ENCODE measurements around the gene MECR. TPM values are rescaled to one million over a fixed set of nuclear protein-coding genes. Genes with fewer than 3 reads are reported as not detected.

MECR gene
- total and polyA plus RNA-seq, 10 of the 15 experiments (the other 5 are each of a cell fraction or from before 2014, with no cell fraction given), result 7.6 to 66.3 (median 38.7) TPM

DNA sequence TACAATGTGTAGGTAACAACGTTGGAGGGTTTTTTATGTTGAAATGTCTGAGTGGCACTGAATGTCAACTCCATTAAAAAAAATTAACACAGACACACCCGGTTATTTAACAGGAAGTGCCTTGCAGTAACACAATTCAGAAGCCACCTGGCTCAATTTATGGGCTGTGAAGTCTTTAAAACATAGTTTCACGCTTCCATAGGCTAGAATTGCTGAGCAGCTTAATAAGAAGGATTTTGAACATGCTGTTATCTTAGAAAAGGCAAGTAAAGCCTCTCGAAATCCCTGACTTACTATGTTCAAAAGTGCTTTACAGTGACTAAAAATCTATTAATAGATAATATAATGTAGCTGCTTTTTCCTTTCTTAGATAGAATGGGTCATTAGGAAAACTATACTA is 68.7 kb downstream of the MECR start (continued):
- TF ChIP-seq, protein P1, sequence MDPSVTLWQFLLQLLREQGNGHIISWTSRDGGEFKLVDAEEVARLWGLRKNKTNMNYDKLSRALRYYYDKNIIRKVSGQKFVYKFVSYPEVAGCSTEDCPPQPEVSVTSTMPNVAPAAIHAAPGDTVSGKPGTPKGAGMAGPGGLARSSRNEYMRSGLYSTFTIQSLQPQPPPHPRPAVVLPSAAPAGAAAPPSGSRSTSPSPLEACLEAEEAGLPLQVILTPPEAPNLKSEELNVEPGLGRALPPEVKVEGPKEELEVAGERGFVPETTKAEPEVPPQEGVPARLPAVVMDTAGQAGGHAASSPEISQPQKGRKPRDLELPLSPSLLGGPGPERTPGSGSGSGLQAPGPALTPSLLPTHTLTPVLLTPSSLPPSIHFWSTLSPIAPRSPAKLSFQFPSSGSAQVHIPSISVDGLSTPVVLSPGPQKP (IDR thresholded peaks at IDR 0.05; ENCODE audit: low read depth, low read length), result no peak
- TF ChIP-seq, protein P2, sequence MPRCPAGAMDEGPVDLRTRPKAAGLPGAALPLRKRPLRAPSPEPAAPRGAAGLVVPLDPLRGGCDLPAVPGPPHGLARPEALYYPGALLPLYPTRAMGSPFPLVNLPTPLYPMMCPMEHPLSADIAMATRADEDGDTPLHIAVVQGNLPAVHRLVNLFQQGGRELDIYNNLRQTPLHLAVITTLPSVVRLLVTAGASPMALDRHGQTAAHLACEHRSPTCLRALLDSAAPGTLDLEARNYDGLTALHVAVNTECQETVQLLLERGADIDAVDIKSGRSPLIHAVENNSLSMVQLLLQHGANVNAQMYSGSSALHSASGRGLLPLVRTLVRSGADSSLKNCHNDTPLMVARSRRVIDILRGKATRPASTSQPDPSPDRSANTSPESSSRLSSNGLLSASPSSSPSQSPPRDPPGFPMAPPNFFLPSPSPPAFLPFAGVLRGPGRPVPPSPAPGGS (IDR thresholded peaks at IDR 0.05; ENCODE audit: borderline replicate concordance, insufficient read depth, low read depth, low read length, poor library complexity, severe bottlenecking), result no peak
- no peak for TF ChIP-seq SRF (IDR thresholded peaks at IDR 0.05; ENCODE audit: low read depth in 2 of 2, low read length in 2 of 2)
- no peak for TF ChIP-seq ZZZ3 (IDR thresholded peaks at IDR 0.05; ENCODE audit: control insufficient read depth, insufficient read length, low read depth)
- TF ChIP-seq EGR1 (IDR thresholded peaks at IDR 0.05; ENCODE audit: borderline replicate concordance in 1 of 2, low read depth in 2 of 2, low read length in 2 of 2), result no peak

DNA sequence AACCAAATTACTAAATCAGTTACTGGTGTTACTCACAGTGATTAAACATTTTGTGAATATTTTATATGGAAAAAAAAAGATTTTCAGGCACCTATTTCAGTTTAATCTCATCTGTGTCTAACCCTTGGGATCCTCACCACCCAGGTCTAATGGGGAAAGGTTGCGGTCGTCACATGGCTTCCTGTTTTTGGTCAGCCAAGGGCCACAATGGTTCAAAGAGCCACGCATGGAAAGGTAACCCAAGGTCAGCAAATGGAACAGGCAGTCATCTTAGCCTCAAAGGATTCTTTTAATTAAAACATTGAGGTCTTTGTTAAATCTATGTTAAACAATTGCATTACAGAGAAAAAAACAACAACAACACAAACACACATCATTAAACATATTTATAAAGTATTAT is 71.0 kb downstream of the MECR start:
- in situ Hi-C loops (cut with MboI) (no loop called here), intact Hi-C loops (cut with micrococcal nuclease; ENCODE audit: unreplicated experiment) (no loop called here)
- ChIA-PET CTCF (interaction anchor here (1.1 to 1.6 kb wide), 2 partner anchors 38 to 43 kb away, joined by 3 read pairs; no protein-coding TSS in a partner anchor), POLR2A (no interaction called here), SMC1A (ENCODE audit: uncharacterized antibody, unreplicated experiment) (interaction anchor here (0.7 to 2.7 kb wide), 2 partner anchors 11 to 73 kb away, joined by 4 to 11 read pairs; no protein-coding TSS in a partner anchor), RAD21 (ENCODE audit: unreplicated experiment) (interaction anchor here (1.3 kb wide), 1 partner anchor 43 kb away, joined by 4 read pairs; no protein-coding TSS in a partner anchor)
- ATAC-seq (no peak), DNase-seq (ENCODE audit: low read depth, low spot score) (no peak), FAIRE-seq (no peak)
- Histone ChIP-seq H3K4me2 (ENCODE audit: control insufficient read depth, insufficient read depth) (no peak overlapping the region), H3K9ac (ENCODE audit: control insufficient read depth, insufficient read depth, low read length) (no peak overlapping the region), H3K27me3 (replicated peaks in 1 of 2; ENCODE audit: control insufficient read depth in 2 of 2, insufficient read depth in 2 of 2, low read length in 1 of 2) (no peaks in the 10 kb centered on the region), H3K27ac (ENCODE audit: control insufficient read depth, insufficient read depth) (no peak overlapping the region), H3K36me3 (ENCODE audit: control insufficient read depth in 2 of 2, insufficient read depth in 2 of 2, low read length in 1 of 2) (peaks cover 13 to 43% of the 10 kb centered on the region in 2 experiments), H3K4me1 (ENCODE audit: control insufficient read depth, insufficient read depth, low read length) (no peaks in the 10 kb centered on the region), H4K20me1 (ENCODE audit: control insufficient read depth, insufficient read depth) (0 out of 2 replicates have a peak, but pooled peaks cover 2% of the 10 kb centered on the region), H2AFZ (ENCODE audit: control insufficient read depth, low read depth, low read length) (no peak overlapping the region), H3K79me2 (ENCODE audit: control insufficient read depth, insufficient read depth, low read length) (peaks cover 25% of the 10 kb centered on the region), H3K9me3 (replicated peaks; ENCODE audit: control insufficient read depth, insufficient read depth, low read length) (no peaks in the 10 kb centered on the region), H3K4me3 (no peak overlapping the region)
- WGBS (ENCODE audit: insufficient coverage, insufficient replicate concordance, low lambda C conversion rate, missing lambda C conversion rate), result 82% methylated on average over 3 of the region's 3 CpGs
- TF ChIP-seq SREBF1 (IDR thresholded peaks at IDR 0.05; ENCODE audit: low read length) (no peak), TCF7 (IDR thresholded peaks at IDR 0.05; ENCODE audit: borderline replicate concordance) (no peak), ATF7 (IDR thresholded peaks at IDR 0.05; ENCODE audit: low read depth) (no peak), TBL1XR1 (IDR thresholded peaks at IDR 0.05; ENCODE audit: low read depth, low read length) (no peak), CBX5 (IDR thresholded peaks at IDR 0.05; ENCODE audit: low read depth) (no peak), SPI1 (IDR thresholded peaks at IDR 0.05; ENCODE audit: borderline replicate concordance, insufficient read depth, low read depth, low read length) (no peak)
- no TSS peak for BruUV-seq (replicated peaks)
